ENCODE data around the gene PARVG.
"Not testable (repeated sequence)": the region's sequence is repeated elsewhere in the genome, so short reads cannot be mapped to it uniquely, and the experiment has no call there.

Gene PARVG

GRCh38 chr22:44217346-44217745 lies 36.6 kb downstream of the PARVG start:
- DNase-seq = no peak

- no peak for DNase-seq
These were observed 37.3 kb downstream of the PARVG start for GRCh38 chr22:44218071-44218470.

- no peak for DNase-seq
These were observed 38.6 kb downstream of the PARVG start for GRCh38 chr22:44219101-44219870.

- DNase-seq = no peak
These were observed 40.3 kb downstream of the PARVG start for GRCh38 chr22:44220727-44221680.

GRCh38 chr22:44221710-44222475 lies 41.2 kb downstream of the PARVG start:
- no peak for DNase-seq

GRCh38 chr22:44224166-44224565 lies 43.4 kb downstream of the PARVG start:
- no peak for DNase-seq

GRCh38 chr22:44225091-44225689 lies 44.5 kb downstream of the PARVG start:
- DNase-seq = no peak

GRCh38 chr22:44225812-44226211 lies 45.1 kb downstream of the PARVG start:
- no peak for DNase-seq

GRCh38 chr22:44229331-44229730 lies 48.6 kb downstream of the PARVG start:
- no peak for DNase-seq

GRCh38 chr22:44229809-44230208 lies 49.1 kb downstream of the PARVG start:
- no peak for DNase-seq

GRCh38 chr22:44231233-44231632 lies 50.5 kb downstream of the PARVG start:
- DNase-seq = no peak

- DNase-seq = not testable (repeated sequence)
These were observed 53.6 kb downstream of the PARVG start for GRCh38 chr22:44234372-44234771.

- no peak for DNase-seq
These were observed 56.6 kb downstream of the PARVG start for GRCh38 chr22:44237290-44237689.

- DNase-seq = not testable (repeated sequence)
These were observed 60.4 kb downstream of the PARVG start for GRCh38 chr22:44241121-44241520.

GRCh38 chr22:44242946-44243724 lies 62.4 kb downstream of the PARVG start:
- DNase-seq = no peak

GRCh38 chr22:44243761-44244160 lies 63.0 kb downstream of the PARVG start:
- no peak for DNase-seq

- no peak for DNase-seq
These were observed 63.6 kb downstream of the PARVG start for GRCh38 chr22:44244265-44244822.

GRCh38 chr22:44245438-44245837 lies 64.7 kb downstream of the PARVG start:
- DNase-seq = no peak

- no peak for DNase-seq
These were observed 65.1 kb downstream of the PARVG start for GRCh38 chr22:44245867-44246266.

GRCh38 chr22:44246615-44247326 lies 66.0 kb downstream of the PARVG start:
- DNase-seq = no peak

- DNase-seq = no peak
These were observed 66.6 kb downstream of the PARVG start for GRCh38 chr22:44247346-44247745.
